CD4-positive, alpha-beta memory T cell (primary cell): ENCODE data around the gene SLC27A4. TPM values are rescaled to one million over a fixed set of nuclear protein-coding genes. Genes with fewer than 3 reads are reported as not detected.

Source experiments
- CTCF ChIA-PET: fragments of 350-600 bp; sonication (Branson Sonifier 250); formaldehyde crosslinking; loops from one replicate; lab custom pipeline; 2021; ENCODE audit warnings: inconsistent platforms; ENCODE audit not compliant: partially characterized antibody; lab: Charles Lee
- POLR2A ChIA-PET: fragments of 350-600 bp; sonication (Branson Sonifier 250); formaldehyde crosslinking; loops from one replicate; lab custom pipeline; 2021; ENCODE audit not compliant: partially characterized antibody; lab: Charles Lee
- DNase-seq, 5 donors: peaks; one replicate each; pipeline versions ENCODE4 v3.0.0 to v3.0.0-alpha.2; 2020 to 2022; ENCODE audit warnings: mixed read lengths in 1 of 5
- H3K27ac ChIP-seq: one replicate; pipeline ENCODE4 v1.7.0; 2013; ENCODE audit warnings: low read depth, low read length
- H3K27me3 ChIP-seq: 2 replicates; pipeline ENCODE4 v1.7.0; 2013; ENCODE audit warnings: mild to moderate bottlenecking, low read length, moderate library complexity; ENCODE audit not compliant: insufficient read depth
- H3K36me3 ChIP-seq: 2 replicates; pipeline ENCODE4 v1.7.0; 2013; ENCODE audit warnings: mild to moderate bottlenecking, low read length, moderate library complexity; ENCODE audit not compliant: insufficient read depth
- H3K4me1 ChIP-seq: 2 replicates; pipeline ENCODE4 v1.7.0; 2013; ENCODE audit warnings: mild to moderate bottlenecking, low read length, moderate library complexity; ENCODE audit not compliant: insufficient read depth
- H3K4me3 ChIP-seq, 2 donors: one replicate each; pipeline ENCODE4 v1.7.0; 2013; ENCODE audit warnings: low read length in 2 of 2, mild to moderate bottlenecking in 1 of 2
- H3K9me3 ChIP-seq, 2 donors: one replicate each; pipeline ENCODE4 v1.7.0; 2013; ENCODE audit warnings: low read length in 2 of 2, control low read depth in 1 of 2; ENCODE audit not compliant: control insufficient read depth in 1 of 2
- H3K27ac Mint-ChIP-seq, 7 donors: one replicate each; pipeline ENCODE4 v1.8.0; 2020 to 2021; ENCODE audit warnings: mixed read lengths in 7 of 7, mild to moderate bottlenecking in 6 of 7, inconsistent platforms in 3 of 7, moderate library complexity in 3 of 7
- H3K27me3 Mint-ChIP-seq, 2 donors: one replicate each; pipeline ENCODE4 v1.8.0; 2020 to 2021; ENCODE audit warnings: mixed read lengths in 2 of 2
- H3K36me3 Mint-ChIP-seq, 2 donors: one replicate each; pipeline ENCODE4 v1.8.0; 2020 to 2021; ENCODE audit warnings: mixed read lengths in 2 of 2, inconsistent platforms in 1 of 2, mild to moderate bottlenecking in 1 of 2
- H3K4me1 Mint-ChIP-seq, 4 donors: one replicate each; pipeline ENCODE4 v1.8.0; 2020 to 2021; ENCODE audit warnings: mixed read lengths in 4 of 4, mild to moderate bottlenecking in 1 of 4
- H3K4me3 Mint-ChIP-seq, 8 donors: one replicate each; pipeline ENCODE4 v1.8.0; 2020 to 2021; ENCODE audit warnings: mixed read lengths in 8 of 8, mild to moderate bottlenecking in 7 of 8, moderate library complexity in 6 of 8, inconsistent platforms in 3 of 8
- H3K9me3 Mint-ChIP-seq, 8 donors: one replicate each; pipeline ENCODE4 v1.8.0; 2020 to 2021; ENCODE audit warnings: mixed read lengths in 8 of 8, mild to moderate bottlenecking in 5 of 8, inconsistent platforms in 3 of 8, moderate library complexity in 1 of 8
- intact Hi-C: fragments of 100-400 bp; cut with micrococcal nuclease; formaldehyde crosslinking; loops from one replicate; pipeline ENCODE4 v1.15.1; 2023
- microRNA-seq: library from miRNA; unstranded; fragments of <30 nt; microRNA quantifications from one replicate; pipeline ENCODE4 v1.2.0, GENCODE V29; 2021; ENCODE audit warnings: borderline replicate concordance, borderline number of aligned reads, borderline microRNAs expressed, mixed read lengths
- polyA plus RNA-seq, 2 donors: library from polyadenylated mRNA; unstranded; fragments of 300-500 nt; fragmentation: Illumina TruSeq; gene quantifications; one replicate each; pipeline ENCODE4 v1.2.3, GENCODE V29; 2021
- total RNA-seq, 2 experiments: library from RNA; stranded (reverse); gene quantifications; one replicate each; pipeline ENCODE4 v1.2.3, GENCODE V29; 2021

Gene SLC27A4
- total and polyA plus RNA-seq, 4 experiments from 2014 or later, result 5.4 to 16.3 (median 11.3) TPM

DNA sequence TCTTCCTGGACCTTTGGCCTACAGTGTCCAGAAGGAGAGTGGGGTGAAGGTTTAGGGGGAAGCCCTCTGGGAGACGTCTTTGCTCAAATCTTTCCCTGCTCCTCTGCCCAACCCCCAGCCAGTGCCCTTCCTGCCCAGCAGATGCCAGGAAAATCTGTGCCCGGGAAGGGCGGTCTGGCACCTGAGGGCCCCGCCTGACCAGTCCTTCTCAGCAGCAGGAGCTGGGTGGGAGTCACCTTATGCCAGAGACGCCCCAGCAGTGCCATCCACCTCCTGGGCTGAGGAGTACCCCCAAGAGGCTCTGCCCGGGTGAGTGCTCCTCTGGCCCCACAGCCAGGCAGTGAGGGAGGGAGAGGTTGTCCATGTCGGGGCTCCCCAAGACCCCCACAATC lies 65.4 kb downstream of the SLC27A4 start:
- H3K36me3 Mint-ChIP-seq, result no peaks in the 10 kb centered on the region
- H3K9me3 Mint-ChIP-seq, result no peaks in the 10 kb centered on the region
- H3K4me1 Mint-ChIP-seq, result no peaks in the 10 kb centered on the region
- Histone ChIP-seq H3K27me3 (no peaks in the 10 kb centered on the region), H3K9me3 (no peaks in the 10 kb centered on the region), H3K4me3 (no peak overlapping the region), H3K27ac (no peak overlapping the region), H3K4me1 (no peaks in the 10 kb centered on the region), H3K36me3 (no peaks in the 10 kb centered on the region)
- H3K27me3 Mint-ChIP-seq, result peaks cover 11 to 20% of the 10 kb centered on the region in 2 donors
- ChIA-PET CTCF (interaction anchor here (1.6 kb wide), 1 partner anchor 14 kb away, joined by 5 read pairs; no protein-coding TSS in a partner anchor), POLR2A (no interaction called here)
- no peak overlapping the region for H3K4me3 Mint-ChIP-seq
- intact Hi-C loops, result no loop called here
- no peak for DNase-seq
- no peak overlapping the region for H3K27ac Mint-ChIP-seq

DNA sequence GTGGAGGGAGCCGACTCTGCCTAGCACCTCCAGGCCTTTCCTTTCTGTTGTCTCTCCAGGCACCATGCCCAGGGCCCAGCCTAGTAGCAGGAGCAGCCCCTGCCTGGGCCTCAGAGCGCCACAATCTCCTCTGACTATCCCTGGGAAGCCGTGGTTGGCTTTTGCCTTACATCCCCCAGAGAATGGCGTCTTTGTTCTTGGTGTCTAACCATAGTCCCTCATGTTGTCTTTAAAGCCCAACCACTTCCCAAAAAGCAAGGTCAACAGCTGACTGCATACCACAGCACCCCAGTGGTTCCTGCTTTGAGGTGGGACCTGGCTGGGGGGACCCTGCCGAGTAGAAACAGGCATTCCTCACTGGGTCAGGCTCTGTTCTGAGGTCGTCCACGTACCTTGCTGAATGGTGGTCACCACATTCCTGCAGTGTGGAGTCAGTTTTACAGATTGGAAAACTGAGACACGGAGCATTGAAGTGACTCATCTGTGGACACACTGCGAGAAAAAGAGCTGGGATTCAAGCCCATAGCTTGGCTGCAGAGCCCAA lies 66.6 kb downstream of the SLC27A4 start:
- ChIA-PET CTCF (interaction anchor here (0.7 to 1.6 kb wide), 3 partner anchors 13 to 599 kb away, joined by 3 to 5 read pairs (median 4); no protein-coding TSS in a partner anchor), POLR2A (no interaction called here)
- no peaks in the 10 kb centered on the region for H3K36me3 Mint-ChIP-seq
- H3K36me3 ChIP-seq, result no peaks in the 10 kb centered on the region
- no peak overlapping the region for H3K27ac Mint-ChIP-seq
- no peaks in the 10 kb centered on the region for H3K9me3 Mint-ChIP-seq
- H3K4me1 Mint-ChIP-seq, result no peaks in the 10 kb centered on the region
- no peaks in the 10 kb centered on the region for H3K4me1 ChIP-seq
- intact Hi-C loops, result no loop called here
- H3K4me3 Mint-ChIP-seq, result no peak overlapping the region
- H3K27ac ChIP-seq, result no peak overlapping the region
- H3K9me3 ChIP-seq, result no peaks in the 10 kb centered on the region
- no peaks in the 10 kb centered on the region for H3K27me3 ChIP-seq
- peaks cover 11 to 28% of the 10 kb centered on the region in 2 donors for H3K27me3 Mint-ChIP-seq
- no peak for DNase-seq
- H3K4me3 ChIP-seq, result no peak overlapping the region

DNA sequence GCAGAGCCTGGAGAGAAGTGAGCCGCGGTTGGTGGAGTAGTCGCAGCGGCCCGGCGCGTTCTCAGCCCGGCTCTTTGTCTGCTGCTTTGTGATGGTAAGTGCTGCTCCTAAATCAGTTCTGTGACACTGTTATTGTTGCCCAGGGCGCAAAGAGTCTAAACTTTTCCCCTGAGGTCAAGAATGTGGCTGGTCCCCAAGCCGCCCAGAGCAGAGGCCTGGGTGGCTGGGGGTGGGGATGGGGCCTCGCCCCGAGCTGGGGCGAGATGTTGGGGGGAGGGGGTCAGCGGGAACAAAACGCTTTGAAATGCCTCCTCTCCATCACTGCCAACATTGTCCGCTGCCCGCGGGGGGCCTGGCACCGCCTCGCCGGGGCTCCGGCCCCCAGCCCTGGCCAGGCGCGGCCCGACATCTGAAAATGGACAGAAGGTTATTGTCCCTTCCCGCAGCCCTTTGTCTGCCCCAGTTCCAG lies 68.7 kb downstream of the SLC27A4 start:
- CTCF ChIA-PET, result interaction anchor here (2.8 kb wide), 1 partner anchor 11 kb away, joined by 12 read pairs; the partner anchor contains the start of gene CERCAM
- Mint-ChIP-seq H3K4me3 (no peak overlapping the region), H3K4me1 (peaks cover 0 to 1% (median 0%) of the 10 kb centered on the region in 4 donors), H3K27ac (no peak overlapping the region), H3K9me3 (no peaks in the 10 kb centered on the region), H3K36me3 (no peaks in the 10 kb centered on the region), H3K27me3 (peaks cover 15 to 33% of the 10 kb centered on the region in 2 donors)
- Histone ChIP-seq H3K4me1 (no peaks in the 10 kb centered on the region), H3K9me3 (no peaks in the 10 kb centered on the region), H3K27me3 (no peaks in the 10 kb centered on the region), H3K4me3 (no peak overlapping the region), H3K36me3 (no peaks in the 10 kb centered on the region), H3K27ac (no peak overlapping the region)
- DNase-seq, result no peak
- intact Hi-C loops, result no loop called here
- POLR2A ChIA-PET, result no interaction called here

DNA sequence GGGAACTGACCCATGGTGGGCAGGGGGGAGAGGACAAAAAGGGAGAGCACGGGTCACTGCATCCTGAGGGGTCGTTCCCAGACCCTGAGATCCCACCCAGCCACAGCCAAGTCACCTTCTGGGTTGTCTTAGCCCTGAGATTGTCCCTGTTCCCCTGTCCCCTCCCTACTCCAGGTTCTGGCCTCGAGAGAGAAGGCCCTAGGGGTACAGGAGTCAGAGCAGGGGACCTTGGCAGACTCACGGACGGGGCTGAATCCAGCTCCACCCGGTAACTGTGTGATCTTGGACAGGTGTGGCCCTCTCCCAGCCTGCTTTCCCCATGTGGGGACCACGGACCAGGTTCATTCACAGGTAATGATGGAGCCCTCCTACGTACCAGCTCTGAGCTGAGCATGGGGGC lies 69.1 kb downstream of the SLC27A4 start:
- Histone ChIP-seq H3K9me3 (no peaks in the 10 kb centered on the region), H3K27me3 (no peaks in the 10 kb centered on the region), H3K36me3 (no peaks in the 10 kb centered on the region), H3K4me1 (no peaks in the 10 kb centered on the region), H3K4me3 (no peak overlapping the region), H3K27ac (no peak overlapping the region)
- no peak for DNase-seq
- Mint-ChIP-seq H3K4me3 (no peak overlapping the region), H3K9me3 (no peaks in the 10 kb centered on the region), H3K27me3 (peaks cover 17 to 34% of the 10 kb centered on the region in 2 donors), H3K36me3 (no peaks in the 10 kb centered on the region), H3K4me1 (peaks cover 0 to 1% (median 0%) of the 10 kb centered on the region in 4 donors), H3K27ac (no peak overlapping the region)
- intact Hi-C loops, result no loop called here
- POLR2A ChIA-PET, result no interaction called here
- CTCF ChIA-PET, result interaction anchor here (0.7 to 2.8 kb wide), 2 partner anchors 8 to 10 kb away, joined by 5 to 12 read pairs; partner anchors contain the start of gene CERCAM

DNA sequence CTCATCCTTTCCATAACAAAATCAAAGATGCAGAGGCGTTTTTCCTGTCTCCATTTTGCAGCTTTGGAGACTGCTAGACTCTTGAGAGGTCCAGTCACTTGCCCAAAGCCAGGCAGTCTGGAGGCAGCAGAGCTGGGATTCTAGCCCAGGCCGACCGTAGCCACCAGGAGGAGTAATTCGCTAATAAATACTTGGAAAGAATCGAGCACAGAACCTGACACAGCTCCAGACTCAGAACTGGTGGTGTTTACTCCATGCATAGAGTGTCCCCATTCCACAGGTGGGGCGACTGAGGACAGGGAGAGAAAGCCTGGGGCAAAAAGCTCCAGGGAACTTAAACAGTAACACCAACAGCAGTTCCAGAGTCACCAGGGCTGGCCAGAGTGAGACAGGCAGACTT lies 69.7 kb downstream of the SLC27A4 start:
- no peaks in the 10 kb centered on the region for H3K9me3 Mint-ChIP-seq
- Histone ChIP-seq H3K9me3 (no peaks in the 10 kb centered on the region), H3K36me3 (no peaks in the 10 kb centered on the region), H3K4me3 (no peak overlapping the region), H3K27me3 (no peaks in the 10 kb centered on the region), H3K4me1 (no peaks in the 10 kb centered on the region), H3K27ac (no peak overlapping the region)
- no peak overlapping the region for H3K4me3 Mint-ChIP-seq
- no peaks in the 10 kb centered on the region for H3K36me3 Mint-ChIP-seq
- no peak overlapping the region for H3K27ac Mint-ChIP-seq
- DNase-seq, result no peak
- intact Hi-C loops, result no loop called here
- peaks cover 22 to 40% of the 10 kb centered on the region in 2 donors for H3K27me3 Mint-ChIP-seq
- ChIA-PET CTCF (interaction anchor here (0.7 to 2.8 kb wide), 2 partner anchors 8 to 10 kb away, joined by 5 to 12 read pairs; partner anchors contain the start of gene CERCAM), POLR2A (no interaction called here)
- peaks cover 0 to 1% (median 0%) of the 10 kb centered on the region in 4 donors for H3K4me1 Mint-ChIP-seq

Small RNAs within 50 kb of the gene (microRNA-seq; reads per million reads assigned to microRNA genes)
- gene MIR219B, result not detected

Other genes starting within 250 kb of the SLC27A4 start
- 10 to 100 TPM; 51.8 to 57.9 TPM for gene PTGES2, start 212.8 kb upstream of the SLC27A4 start, total RNA-seq
- 10 to 100 TPM; 47.5 to 48.8 TPM for gene PTGES2, start 212.8 kb upstream of the SLC27A4 start, polyA plus RNA-seq
- gene LCN2, start 191.1 kb upstream of the SLC27A4 start, total RNA-seq, result not detected
- gene LCN2, start 191.1 kb upstream of the SLC27A4 start, polyA plus RNA-seq, result not detected
- 10 to 100 TPM; 47.8 to 50.5 TPM for gene BBLN, start 180.3 kb upstream of the SLC27A4 start, total RNA-seq
- 100 to 1,000 TPM; 110 to 136 TPM for gene BBLN, start 180.3 kb upstream of the SLC27A4 start, polyA plus RNA-seq
- gene CIZ1, start 149.0 kb upstream of the SLC27A4 start, total RNA-seq, result 100 to 1,000 TPM; 156 to 165 TPM
- 10 to 100 TPM in 1 of 2 donors, 1 to 10 TPM in 1; 3.1 to 38.9 TPM for gene CIZ1, start 149.0 kb upstream of the SLC27A4 start, polyA plus RNA-seq
- 1 to 10 TPM; 1.4 to 2.2 TPM for gene DNM1, start 137.1 kb upstream of the SLC27A4 start, total RNA-seq
- gene DNM1, start 137.1 kb upstream of the SLC27A4 start, polyA plus RNA-seq, result not detected
- gene GOLGA2, start 64.5 kb upstream of the SLC27A4 start, total RNA-seq, result 10 to 100 TPM; 76.4 to 82.4 TPM
- gene GOLGA2, start 64.5 kb upstream of the SLC27A4 start, polyA plus RNA-seq, result 10 to 100 TPM in 1 of 2 donors, 1 to 10 TPM in 1; 1.4 to 10.5 TPM
- gene SWI5, start 64.3 kb upstream of the SLC27A4 start, total RNA-seq, result 10 to 100 TPM; 11.5 to 14.9 TPM
- gene SWI5, start 64.3 kb upstream of the SLC27A4 start, polyA plus RNA-seq, result 10 to 100 TPM; 25.5 to 30.7 TPM
- gene TRUB2, start 18.1 kb upstream of the SLC27A4 start, total RNA-seq, result 10 to 100 TPM; 19.6 to 19.8 TPM
- gene TRUB2, start 18.1 kb upstream of the SLC27A4 start, polyA plus RNA-seq, result 10 to 100 TPM; 22.8 to 27.4 TPM
- gene COQ4, start 17.7 kb upstream of the SLC27A4 start, total RNA-seq, result 10 to 100 TPM; 50.0 to 51.3 TPM
- gene COQ4, start 17.7 kb upstream of the SLC27A4 start, polyA plus RNA-seq, result 10 to 100 TPM; 34.8 to 42.6 TPM
- gene URM1, start 30.8 kb downstream of the SLC27A4 start, total RNA-seq, result 10 to 100 TPM; 44.1 to 45.5 TPM
- 10 to 100 TPM; 50.5 to 50.8 TPM for gene URM1, start 30.8 kb downstream of the SLC27A4 start, polyA plus RNA-seq
- under 1 TPM; 0.29 to 0.64 TPM for gene CERCAM, start 80.3 kb downstream of the SLC27A4 start, total RNA-seq
- gene CERCAM, start 80.3 kb downstream of the SLC27A4 start, polyA plus RNA-seq, result under 1 TPM in 1 of 2 donors, not detected in 1; 0.38 TPM
- 10 to 100 TPM; 32.3 to 33.6 TPM for gene ODF2, start 115.5 kb downstream of the SLC27A4 start, total RNA-seq
- gene ODF2, start 115.5 kb downstream of the SLC27A4 start, polyA plus RNA-seq, result 10 to 100 TPM in 1 of 2 donors, 1 to 10 TPM in 1; 10.0 to 24.6 TPM
- 10 to 100 TPM; 31.1 to 32.2 TPM for gene GLE1, start 164.2 kb downstream of the SLC27A4 start, total RNA-seq
- 10 to 100 TPM; 22.4 to 31.4 TPM for gene GLE1, start 164.2 kb downstream of the SLC27A4 start, polyA plus RNA-seq
- gene SPTAN1, start 212.1 kb downstream of the SLC27A4 start, total RNA-seq, result 100 to 1,000 TPM; 593 to 595 TPM
- gene SPTAN1, start 212.1 kb downstream of the SLC27A4 start, polyA plus RNA-seq, result 100 to 1,000 TPM in 1 of 2 donors, 10 to 100 TPM in 1; 14.0 to 194 TPM